Dendritic cell treated with granulocyte-macrophage colony-stimulating factor and Interleukin-4, amounts not matched to agents 40 ng/mL and 50 ng/mL, for 4 days (primary cell): ENCODE results near the gene CWC27.
"Not testable (repeated sequence)": the region's sequence is repeated elsewhere in the genome, so short reads cannot be mapped to it uniquely, and the experiment has no call there.

Experiments used
- H3K27ac Mint-ChIP-seq: one replicate; pipeline ENCODE4 v1.8.0; 2022; ENCODE audit warnings: mild to moderate bottlenecking, mixed read lengths
- H3K27me3 Mint-ChIP-seq: one replicate; pipeline ENCODE4 v1.8.0; 2022; ENCODE audit warnings: mild to moderate bottlenecking, mixed read lengths
- H3K36me3 Mint-ChIP-seq: one replicate; pipeline ENCODE4 v1.8.0; 2022; ENCODE audit warnings: low read depth, mixed read lengths
- H3K4me1 Mint-ChIP-seq: one replicate; pipeline ENCODE4 v1.8.0; 2022; ENCODE audit warnings: low read depth, mixed read lengths
- H3K4me3 Mint-ChIP-seq: one replicate; pipeline ENCODE4 v1.8.0; 2022; ENCODE audit warnings: mild to moderate bottlenecking, moderate library complexity, mixed read lengths
- H3K9me3 Mint-ChIP-seq: one replicate; pipeline ENCODE4 v1.8.0; 2022; ENCODE audit warnings: mixed read lengths
- intact Hi-C: fragments of 100-400 bp; cut with micrococcal nuclease; formaldehyde crosslinking; loops from one replicate; pipeline ENCODE4 v1.15.0; 2022

Gene CWC27

DNA sequence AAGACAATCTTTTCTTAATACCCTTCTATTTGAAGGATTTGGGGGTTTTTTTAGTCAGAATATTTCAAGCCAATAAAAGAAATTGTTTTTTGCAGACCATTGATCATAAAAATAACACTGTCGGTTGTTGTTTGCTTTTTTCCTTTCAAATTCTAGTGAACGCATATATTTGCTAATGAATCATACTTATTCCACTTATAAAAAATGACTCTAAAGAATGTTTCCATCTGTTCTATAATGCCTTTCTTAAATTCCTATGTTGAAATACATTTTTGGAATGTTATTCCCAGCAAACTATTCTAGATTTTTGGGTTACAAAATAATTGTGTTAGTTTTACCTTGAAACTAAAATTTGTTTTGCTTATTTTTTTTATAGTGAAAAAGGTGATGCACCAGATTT is 32.2 kb downstream of the CWC27 start:
- Mint-ChIP-seq H3K9me3 (no peaks in the 10 kb centered on the region), H3K27ac (no peak overlapping the region), H3K27me3 (no peaks in the 10 kb centered on the region), H3K4me3 (no peak overlapping the region), H3K36me3 (peaks cover 6% of the 10 kb centered on the region), H3K4me1 (no peaks in the 10 kb centered on the region)
- intact Hi-C loops, result no loop called here

- Mint-ChIP-seq H3K36me3 (peaks cover 16% of the 10 kb centered on the region), H3K4me3 (no peak overlapping the region), H3K27me3 (no peaks in the 10 kb centered on the region), H3K9me3 (no peaks in the 10 kb centered on the region), H3K27ac (no peak overlapping the region), H3K4me1 (no peaks in the 10 kb centered on the region)
- intact Hi-C loops, result no loop called here
Observed at GRCh38 chr5:64806537-64806936, 37.8 kb downstream of the CWC27 start.

DNA sequence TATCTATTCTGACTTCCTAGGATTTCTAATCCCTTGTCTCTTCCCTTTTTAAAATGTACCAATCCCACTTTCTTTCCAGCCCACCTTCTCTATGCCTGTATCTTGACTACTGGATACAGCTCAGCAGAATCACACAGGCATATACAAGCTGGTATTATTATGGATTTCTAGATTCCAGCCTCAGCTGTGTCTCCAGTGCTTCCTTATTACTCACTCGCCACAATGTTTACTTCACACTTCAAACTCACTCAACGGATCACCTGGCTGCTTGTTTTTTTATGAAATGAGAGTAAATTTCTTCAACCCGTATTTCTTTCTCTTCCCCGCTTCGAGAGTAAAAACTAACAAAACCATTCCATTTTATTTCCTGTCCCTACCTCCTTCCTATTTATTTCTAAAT is 38.8 kb downstream of the CWC27 start:
- Mint-ChIP-seq H3K4me1 (no peaks in the 10 kb centered on the region), H3K36me3 (peaks cover 16% of the 10 kb centered on the region), H3K27me3 (no peaks in the 10 kb centered on the region), H3K4me3 (no peak overlapping the region), H3K27ac (no peak overlapping the region), H3K9me3 (no peaks in the 10 kb centered on the region)
- intact Hi-C loops, result no loop called here

DNA sequence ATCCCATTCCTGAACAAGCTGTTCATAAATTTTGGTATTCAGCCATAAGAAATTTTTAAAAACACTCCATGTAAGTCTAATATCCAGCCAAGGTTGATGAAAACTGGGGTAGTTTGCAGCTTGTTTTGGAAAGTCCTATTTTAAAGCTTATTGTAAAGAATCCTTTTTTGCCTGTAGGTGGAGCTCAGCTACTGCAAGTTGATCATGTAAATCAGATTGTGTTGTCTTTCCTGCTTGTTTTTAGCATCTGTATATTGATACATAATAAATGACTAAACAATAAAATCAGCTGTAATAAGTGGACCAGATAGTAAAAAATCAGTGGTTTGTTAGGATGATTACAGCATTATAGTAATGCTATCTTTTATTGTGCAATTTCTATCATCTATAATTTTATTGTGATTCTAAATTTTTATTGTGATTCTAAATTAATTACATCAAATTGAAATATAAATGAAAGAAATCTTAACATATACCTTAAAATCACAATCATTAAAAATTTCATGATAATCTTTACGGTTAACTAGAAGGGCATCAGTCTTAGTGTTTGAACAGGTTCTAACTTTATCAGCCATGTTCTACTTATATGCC is 42.4 kb downstream of the CWC27 start:
- H3K27ac Mint-ChIP-seq, result no peak overlapping the region
- intact Hi-C loops, result loop anchor here (1.0 to 10.0 kb wide), 3 partner anchors 148 to 774 kb away; no protein-coding TSS in a partner anchor
- H3K4me3 Mint-ChIP-seq, result no peak overlapping the region
- H3K9me3 Mint-ChIP-seq, result no peaks in the 10 kb centered on the region
- no peaks in the 10 kb centered on the region for H3K4me1 Mint-ChIP-seq
- peaks cover 16% of the 10 kb centered on the region for H3K36me3 Mint-ChIP-seq
- no peaks in the 10 kb centered on the region for H3K27me3 Mint-ChIP-seq

DNA sequence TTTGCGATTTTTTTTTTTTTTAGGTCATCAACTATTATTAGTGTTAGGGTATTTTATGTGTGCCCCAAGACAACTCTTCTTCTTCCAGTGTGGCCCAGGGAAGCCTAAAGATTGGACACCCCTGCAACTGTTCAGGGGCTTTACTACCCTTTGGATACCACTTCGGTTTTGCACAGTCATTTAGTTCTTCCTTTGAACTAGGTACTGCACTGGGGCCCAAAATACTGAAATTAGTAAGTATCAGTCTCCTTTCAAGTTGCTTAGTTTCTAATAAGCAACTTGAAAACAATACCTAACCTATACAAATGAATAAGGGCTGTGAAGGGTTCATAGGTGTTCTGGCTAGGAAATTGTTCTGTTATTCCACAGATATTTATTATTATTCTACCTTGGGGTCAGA is 45.3 kb downstream of the CWC27 start:
- Mint-ChIP-seq H3K4me3 (no peak overlapping the region), H3K4me1 (no peaks in the 10 kb centered on the region), H3K9me3 (no peaks in the 10 kb centered on the region), H3K27me3 (no peaks in the 10 kb centered on the region), H3K36me3 (no peaks in the 10 kb centered on the region), H3K27ac (no peak overlapping the region)
- intact Hi-C loops, result loop anchor here (10.0 kb wide), 1 partner anchor 771 kb away; no protein-coding TSS in a partner anchor

DNA sequence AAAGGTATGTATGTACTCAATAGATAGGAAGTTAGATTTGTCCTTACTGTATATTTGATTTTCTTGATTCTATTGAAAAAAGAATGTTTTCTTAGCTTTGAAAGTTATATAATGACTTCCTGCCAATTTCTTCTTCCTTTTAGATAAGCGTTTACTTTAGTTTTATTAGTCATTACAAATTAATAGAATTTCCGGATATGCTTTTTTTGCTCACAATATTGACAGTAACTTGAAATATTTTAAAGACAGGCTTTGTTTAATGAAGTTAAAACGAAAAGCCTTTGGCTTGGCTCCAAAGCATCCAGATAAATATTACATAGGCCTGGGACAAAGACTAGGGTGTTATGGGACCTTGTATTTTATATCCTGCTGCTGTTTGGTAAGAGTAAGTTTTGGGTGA is 49.5 kb downstream of the CWC27 start:
- no peak overlapping the region for H3K4me3 Mint-ChIP-seq
- intact Hi-C loops, result loop anchor here (10.0 kb wide), 1 partner anchor 767 kb away; no protein-coding TSS in a partner anchor
- H3K27me3 Mint-ChIP-seq, result no peaks in the 10 kb centered on the region
- H3K9me3 Mint-ChIP-seq, result no peaks in the 10 kb centered on the region
- no peaks in the 10 kb centered on the region for H3K36me3 Mint-ChIP-seq
- H3K27ac Mint-ChIP-seq, result no peak overlapping the region
- peaks cover 11% of the 10 kb centered on the region for H3K4me1 Mint-ChIP-seq

GRCh38 chr5:64819345-64819744 is 50.6 kb downstream of the CWC27 start:
- H3K4me1 Mint-ChIP-seq, result peaks cover 11% of the 10 kb centered on the region
- H3K9me3 Mint-ChIP-seq, H3K27ac Mint-ChIP-seq, H3K36me3 Mint-ChIP-seq, H3K4me3 Mint-ChIP-seq, H3K27me3 Mint-ChIP-seq: not testable (repeated sequence)
- intact Hi-C loops, result loop anchor here (10.0 kb wide), 1 partner anchor 765 kb away; no protein-coding TSS in a partner anchor

DNA sequence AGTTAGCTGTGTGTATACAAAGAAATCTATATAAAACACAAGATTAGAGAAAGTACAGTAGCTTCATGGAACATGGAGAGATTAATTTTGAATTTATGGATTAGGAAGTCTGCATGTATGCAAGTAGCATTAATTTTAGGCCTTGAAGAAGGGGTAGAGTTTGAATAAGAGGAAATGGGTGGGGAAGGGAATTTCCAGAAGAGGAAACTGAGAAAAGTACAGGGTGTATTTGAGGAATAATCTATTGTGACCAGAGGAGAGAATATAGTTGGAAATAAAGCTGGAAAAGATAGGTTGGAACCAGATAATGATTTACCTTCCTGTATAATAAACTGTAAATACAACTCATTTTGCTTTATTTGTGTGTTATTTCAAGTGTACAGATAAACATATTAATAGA is 53.6 kb downstream of the CWC27 start:
- Mint-ChIP-seq H3K27me3 (no peaks in the 10 kb centered on the region), H3K36me3 (no peaks in the 10 kb centered on the region), H3K4me3 (no peak overlapping the region), H3K27ac (peak overlapping the region; percentile 61), H3K4me1 (peaks cover 22% of the 10 kb centered on the region), H3K9me3 (no peaks in the 10 kb centered on the region)
- intact Hi-C loops, result no loop called here

DNA sequence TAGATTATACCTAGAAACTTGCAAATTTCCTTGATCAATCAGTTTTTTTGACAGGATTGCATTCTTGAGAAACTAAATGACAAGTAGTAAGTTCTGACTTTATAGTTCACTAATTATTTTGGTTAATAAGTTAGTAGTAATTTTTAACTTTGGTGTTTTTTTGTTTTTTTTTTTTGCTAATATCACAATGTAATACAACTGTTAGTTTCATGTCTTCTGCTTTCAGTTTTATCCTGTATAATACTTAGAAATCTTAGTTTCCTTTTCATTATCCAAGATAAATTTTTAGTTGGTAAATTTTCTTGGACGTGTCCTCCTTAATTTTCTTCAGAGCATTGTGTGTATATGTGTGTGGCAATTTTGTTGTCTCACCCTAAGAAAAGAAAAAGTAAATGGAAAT is 57.8 kb downstream of the CWC27 start:
- Mint-ChIP-seq H3K9me3 (no peaks in the 10 kb centered on the region), H3K4me1 (peaks cover 22% of the 10 kb centered on the region), H3K27ac (no peak overlapping the region), H3K27me3 (no peaks in the 10 kb centered on the region), H3K36me3 (peaks cover 12% of the 10 kb centered on the region), H3K4me3 (no peak overlapping the region)
- intact Hi-C loops, result no loop called here

DNA sequence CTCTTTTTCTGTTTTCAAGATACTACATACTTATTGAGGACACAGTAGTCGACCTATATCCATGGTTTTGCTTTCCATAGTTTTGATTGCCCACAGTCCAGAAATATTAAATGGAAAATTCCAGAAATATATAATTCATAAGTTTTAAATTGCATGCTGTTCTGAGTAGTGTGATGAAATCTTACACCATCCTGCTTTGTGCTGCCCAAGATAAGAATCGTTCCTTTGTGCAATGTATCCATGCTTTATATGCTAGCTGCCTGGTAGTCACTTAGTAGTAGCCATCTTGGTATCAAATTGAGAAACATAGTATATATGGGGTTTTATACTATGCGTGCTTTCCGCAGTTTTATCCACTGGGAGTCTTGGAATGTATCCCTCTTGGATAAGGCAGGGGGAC is 59.0 kb downstream of the CWC27 start:
- H3K4me1 Mint-ChIP-seq, result peaks cover 12% of the 10 kb centered on the region
- H3K27me3 Mint-ChIP-seq, result no peaks in the 10 kb centered on the region
- peaks cover 12% of the 10 kb centered on the region for H3K36me3 Mint-ChIP-seq
- H3K9me3 Mint-ChIP-seq, result no peaks in the 10 kb centered on the region
- no peak overlapping the region for H3K4me3 Mint-ChIP-seq
- no peak overlapping the region for H3K27ac Mint-ChIP-seq
- intact Hi-C loops, result no loop called here

DNA sequence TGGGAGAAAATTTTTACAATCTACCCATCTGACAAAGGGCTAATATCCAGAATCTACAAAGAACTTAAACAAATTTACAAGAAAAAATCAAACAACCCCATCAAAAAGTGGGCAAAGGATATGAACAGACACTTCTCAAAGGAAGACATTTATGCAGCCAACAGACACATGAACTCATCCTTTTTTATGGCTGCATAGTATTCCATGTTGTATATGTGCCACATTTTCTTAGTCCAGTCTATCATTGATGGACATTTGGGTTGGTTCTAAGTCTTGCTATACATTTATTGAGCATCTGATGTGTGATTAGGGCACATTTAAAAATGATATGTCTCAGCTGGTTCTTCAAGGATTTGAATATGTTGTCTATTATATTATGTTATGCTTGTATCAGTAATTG is 61.9 kb downstream of the CWC27 start:
- H3K27me3 Mint-ChIP-seq, H3K4me3 Mint-ChIP-seq, H3K4me1 Mint-ChIP-seq, H3K27ac Mint-ChIP-seq, H3K9me3 Mint-ChIP-seq, intact Hi-C loops: not testable (repeated sequence)
- H3K36me3 Mint-ChIP-seq, result peaks cover 12% of the 10 kb centered on the region

- no peak overlapping the region for H3K27ac Mint-ChIP-seq
- no peaks in the 10 kb centered on the region for H3K4me1 Mint-ChIP-seq
- H3K27me3 Mint-ChIP-seq, result no peaks in the 10 kb centered on the region
- peaks cover 12% of the 10 kb centered on the region for H3K36me3 Mint-ChIP-seq
- H3K9me3 Mint-ChIP-seq, result no peaks in the 10 kb centered on the region
- intact Hi-C loops, result no loop called here
- H3K4me3 Mint-ChIP-seq, result no peak overlapping the region
Observed at GRCh38 chr5:64831996-64832395, 63.3 kb downstream of the CWC27 start.

- H3K27me3 Mint-ChIP-seq, result no peaks in the 10 kb centered on the region
- intact Hi-C loops, result no loop called here
- no peaks in the 10 kb centered on the region for H3K9me3 Mint-ChIP-seq
- H3K4me3 Mint-ChIP-seq, result no peak overlapping the region
- peaks cover 12% of the 10 kb centered on the region for H3K36me3 Mint-ChIP-seq
- H3K4me1 Mint-ChIP-seq, result peaks cover 1% of the 10 kb centered on the region
- H3K27ac Mint-ChIP-seq, result no peak overlapping the region
Observed at GRCh38 chr5:64834037-64834436, 65.3 kb downstream of the CWC27 start.

DNA sequence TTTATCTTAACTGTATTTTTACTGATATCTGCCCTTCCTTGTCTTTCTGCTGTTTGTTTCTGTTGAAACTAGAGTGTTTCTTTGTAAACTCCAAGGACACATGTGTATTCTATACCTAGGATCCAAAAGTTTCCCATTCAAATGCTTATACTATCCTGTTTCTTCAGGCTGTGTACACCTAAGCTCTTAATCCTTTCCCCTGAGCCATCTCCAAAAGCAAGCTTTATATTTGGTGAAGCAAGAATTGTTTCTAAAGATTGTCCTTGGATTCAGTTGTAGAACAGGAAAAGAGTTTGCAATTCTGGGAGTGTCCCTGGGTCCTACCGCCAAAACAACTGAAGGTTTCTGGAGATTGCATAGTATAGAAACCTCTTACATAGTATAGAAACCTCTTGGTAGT is 65.9 kb downstream of the CWC27 start:
- Mint-ChIP-seq H3K27ac (no peak overlapping the region), H3K27me3 (no peaks in the 10 kb centered on the region), H3K36me3 (peaks cover 10% of the 10 kb centered on the region), H3K4me1 (peaks cover 7% of the 10 kb centered on the region), H3K4me3 (no peak overlapping the region), H3K9me3 (no peaks in the 10 kb centered on the region)
- intact Hi-C loops, result no loop called here

GRCh38 chr5:64835266-64835665 is 66.5 kb downstream of the CWC27 start:
- H3K4me3 Mint-ChIP-seq, result no peak overlapping the region
- H3K4me1 Mint-ChIP-seq, result peaks cover 10% of the 10 kb centered on the region
- intact Hi-C loops, result no loop called here
- H3K36me3 Mint-ChIP-seq, result peaks cover 10% of the 10 kb centered on the region
- H3K27ac Mint-ChIP-seq, result no peak overlapping the region
- peaks cover 1% of the 10 kb centered on the region for H3K9me3 Mint-ChIP-seq
- H3K27me3 Mint-ChIP-seq, result no peaks in the 10 kb centered on the region
